ENCODE data around the gene PSME3IP1.

- no peak for TF ChIP-seq RAD21 (IDR thresholded peaks at IDR 0.05; ENCODE audit: low read length)
- TF ChIP-seq MXI1 (IDR thresholded peaks at IDR 0.05; ENCODE audit: borderline replicate concordance, low read depth, low read length) = no peak
- no peak for TF ChIP-seq CTCF (conservative IDR thresholded peaks at IDR 0.05; ENCODE audit: low read depth, low read length)
- TF ChIP-seq CEBPB (IDR thresholded peaks at IDR 0.05; ENCODE audit: low read depth, low read length) = no peak
- TF ChIP-seq USF2 (IDR thresholded peaks at IDR 0.05; ENCODE audit: low read depth, low read length) = no peak
- no peak for TF ChIP-seq NFE2L2 (IDR thresholded peaks at IDR 0.05; ENCODE audit: low read depth, low read length)
- no peak for TF ChIP-seq POLR2A (IDR thresholded peaks at IDR 0.05; ENCODE audit: low read depth, low read length)
These were observed 7.0 kb downstream of the PSME3IP1 start for GRCh38 chr16:57178793-57179212.
